HepG2 (cell line): ENCODE results near the gene LRIG3.

Experiments
- ETV6 ChIP-seq: sonication (generic); formaldehyde crosslinking; conservative IDR thresholded peaks from 2 replicates; pipeline ENCODE4 v1.4.0; 2020; ENCODE audit warnings: missing genetic modification reagents
- FOSL2 ChIP-seq: sonication (generic); formaldehyde crosslinking; IDR thresholded peaks from 2 replicates; pipeline ENCODE4 v1.4.0; 2020; ENCODE audit warnings: missing genetic modification reagents
- TF ChIP-seq, protein P1 (sequence below): sonication (generic); formaldehyde crosslinking; IDR thresholded peaks from 2 replicates; pipeline ENCODE4 v1.4.0; 2020; ENCODE audit warnings: missing genetic modification reagents

DNA sequence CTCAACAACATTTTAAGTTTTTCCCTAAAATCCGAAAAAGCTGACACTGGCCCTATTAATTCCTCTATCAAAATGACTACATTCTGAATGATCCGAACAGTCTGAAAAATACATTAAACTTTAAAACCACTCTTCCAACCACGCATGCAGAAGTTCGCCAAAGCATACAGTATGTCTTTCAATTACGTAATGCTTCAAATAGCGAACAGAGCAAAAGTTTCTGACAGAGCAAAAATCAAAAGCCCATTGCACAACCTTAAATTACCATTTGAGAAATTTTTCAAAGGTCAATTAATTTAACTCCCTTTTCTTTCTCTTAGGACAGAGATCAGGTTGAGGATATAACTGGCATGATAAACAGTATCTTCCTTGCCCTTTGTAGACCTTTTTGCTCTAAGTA is 33.2 kb downstream of the LRIG3 start:
- TF ChIP-seq FOSL2 (CRISPR knock-in tag) (no peak), ETV6 (no peak)
- TF ChIP-seq, protein P1, sequence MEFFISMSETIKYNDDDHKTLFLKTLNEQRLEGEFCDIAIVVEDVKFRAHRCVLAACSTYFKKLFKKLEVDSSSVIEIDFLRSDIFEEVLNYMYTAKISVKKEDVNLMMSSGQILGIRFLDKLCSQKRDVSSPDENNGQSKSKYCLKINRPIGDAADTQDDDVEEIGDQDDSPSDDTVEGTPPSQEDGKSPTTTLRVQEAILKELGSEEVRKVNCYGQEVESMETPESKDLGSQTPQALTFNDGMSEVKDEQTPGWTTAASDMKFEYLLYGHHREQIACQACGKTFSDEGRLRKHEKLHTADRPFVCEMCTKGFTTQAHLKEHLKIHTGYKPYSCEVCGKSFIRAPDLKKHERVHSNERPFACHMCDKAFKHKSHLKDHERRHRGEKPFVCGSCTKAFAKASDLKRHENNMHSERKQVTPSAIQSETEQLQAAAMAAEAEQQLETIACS (CRISPR knock-in tag) = no peak
